ENCODE measurements around the gene AKAP13. TPM values are rescaled to one million over a fixed set of nuclear protein-coding genes. Genes with fewer than 3 reads are reported as not detected.
A peak's percentile ranks its signal among the peaks of the same experiment; 100 is the strongest.

AKAP13 gene
- polyA plus RNA-seq, 2 donors: 27.6 to 35.7 TPM

- Histone ChIP-seq H3K9me3 (ENCODE audit: control insufficient read depth in 2 of 2, insufficient read depth in 1 of 2, low read depth in 1 of 2, low read length in 1 of 2) (no peaks in the 10 kb centered on the region), H3K4me3 (ENCODE audit: low read depth in 1 of 2, low read length in 2 of 2) (no peak overlapping the region), H3K27me3 (ENCODE audit: control insufficient read depth in 1 of 2, insufficient read depth in 2 of 2, low read length in 2 of 2) (no peaks in the 10 kb centered on the region), H3K36me3 (ENCODE audit: control insufficient read depth in 2 of 2, insufficient read depth in 2 of 2, low read length in 1 of 2) (peaks cover 0 to 30% of the 10 kb centered on the region in 2 donors), H3K27ac (ENCODE audit: low read depth in 2 of 2, low read length in 1 of 2) (no peak overlapping the region), H3K4me1 (ENCODE audit: control insufficient read depth in 2 of 2, insufficient read depth in 2 of 2, low read length in 1 of 2) (peaks cover 2 to 15% of the 10 kb centered on the region in 2 donors)
- WGBS, 2 donors: 55 to 59% methylated on average over 3 of the region's 3 CpGs
These were observed 384.4 kb downstream of the AKAP13 start for GRCh38 chr15:85764649-85765277.

- H3K36me3 ChIP-seq (ENCODE audit: control insufficient read depth in 2 of 2, insufficient read depth in 2 of 2, low read length in 1 of 2): peaks cover 0 to 25% of the 10 kb centered on the region in 2 donors
- H3K9me3 ChIP-seq (ENCODE audit: control insufficient read depth in 2 of 2, insufficient read depth in 1 of 2, low read depth in 1 of 2, low read length in 1 of 2): no peaks in the 10 kb centered on the region
- H3K27ac ChIP-seq (ENCODE audit: low read depth in 2 of 2, low read length in 1 of 2): no peak overlapping the region
- no peaks in the 10 kb centered on the region for H3K27me3 ChIP-seq (ENCODE audit: control insufficient read depth in 1 of 2, insufficient read depth in 2 of 2, low read length in 2 of 2)
- H3K4me3 ChIP-seq (ENCODE audit: low read depth in 1 of 2, low read length in 2 of 2): no peak overlapping the region
- peaks cover 2 to 21% of the 10 kb centered on the region in 2 donors for H3K4me1 ChIP-seq (ENCODE audit: control insufficient read depth in 2 of 2, insufficient read depth in 2 of 2, low read length in 1 of 2)
- WGBS, 2 donors: 87 to 88% methylated on average over 24 of the region's 24 CpGs
These were observed 385.8 kb downstream of the AKAP13 start for GRCh38 chr15:85766001-85766831.

- H3K4me1 ChIP-seq (ENCODE audit: control insufficient read depth in 2 of 2, insufficient read depth in 2 of 2, low read length in 1 of 2): peaks cover 4 to 31% of the 10 kb centered on the region in 2 donors
These were observed 387.6 kb downstream of the AKAP13 start for GRCh38 chr15:85767785-85768529.

GRCh38 chr15:85768595-85769168 lies 388.3 kb downstream of the AKAP13 start:
- Histone ChIP-seq H3K9me3 (ENCODE audit: control insufficient read depth in 2 of 2, insufficient read depth in 1 of 2, low read depth in 1 of 2, low read length in 1 of 2) (no peaks in the 10 kb centered on the region), H3K4me3 (ENCODE audit: low read depth in 1 of 2, low read length in 2 of 2) (no peak overlapping the region), H3K4me1 (ENCODE audit: control insufficient read depth in 2 of 2, insufficient read depth in 2 of 2, low read length in 1 of 2) (peaks cover 10 to 35% of the 10 kb centered on the region in 2 donors), H3K27ac (ENCODE audit: low read depth in 2 of 2, low read length in 1 of 2) (no peak overlapping the region), H3K27me3 (ENCODE audit: control insufficient read depth in 1 of 2, insufficient read depth in 2 of 2, low read length in 2 of 2) (no peaks in the 10 kb centered on the region), H3K36me3 (ENCODE audit: control insufficient read depth in 2 of 2, insufficient read depth in 2 of 2, low read length in 1 of 2) (peaks cover 0 to 18% of the 10 kb centered on the region in 2 donors)
- 96 to 99% methylated on average over 32 of the region's 32 CpGs for WGBS, 2 donors

More at GRCh38 chr15:85767785-85768529, 387.6 kb downstream of the AKAP13 start:
- 96 to 97% methylated on average over 26 of the region's 26 CpGs for WGBS, 2 donors
- peaks cover 0 to 21% of the 10 kb centered on the region in 2 donors for H3K36me3 ChIP-seq (ENCODE audit: control insufficient read depth in 2 of 2, insufficient read depth in 2 of 2, low read length in 1 of 2)
- no peak overlapping the region for H3K4me3 ChIP-seq (ENCODE audit: low read depth in 1 of 2, low read length in 2 of 2)
- no peaks in the 10 kb centered on the region for H3K9me3 ChIP-seq (ENCODE audit: control insufficient read depth in 2 of 2, insufficient read depth in 1 of 2, low read depth in 1 of 2, low read length in 1 of 2)
- no peaks in the 10 kb centered on the region for H3K27me3 ChIP-seq (ENCODE audit: control insufficient read depth in 1 of 2, insufficient read depth in 2 of 2, low read length in 2 of 2)
- no peak overlapping the region for H3K27ac ChIP-seq (ENCODE audit: low read depth in 2 of 2, low read length in 1 of 2)

GRCh38 chr15:85769182-85769900 lies 388.9 kb downstream of the AKAP13 start:
- Histone ChIP-seq H3K4me3 (ENCODE audit: low read depth in 1 of 2, low read length in 2 of 2) (no peak overlapping the region), H3K9me3 (ENCODE audit: control insufficient read depth in 2 of 2, insufficient read depth in 1 of 2, low read depth in 1 of 2, low read length in 1 of 2) (no peaks in the 10 kb centered on the region), H3K36me3 (ENCODE audit: control insufficient read depth in 2 of 2, insufficient read depth in 2 of 2, low read length in 1 of 2) (peaks cover 0 to 13% of the 10 kb centered on the region in 2 donors), H3K27ac (ENCODE audit: low read depth in 2 of 2, low read length in 1 of 2) (no peak overlapping the region), H3K27me3 (ENCODE audit: control insufficient read depth in 1 of 2, insufficient read depth in 2 of 2, low read length in 2 of 2) (no peaks in the 10 kb centered on the region), H3K4me1 (ENCODE audit: control insufficient read depth in 2 of 2, insufficient read depth in 2 of 2, low read length in 1 of 2) (peaks cover 8 to 32% of the 10 kb centered on the region in 2 donors)
- WGBS, 2 donors: 98% methylated on average over 40 to 42 of the region's 42 CpGs

GRCh38 chr15:85770096-85771041 lies 390.0 kb downstream of the AKAP13 start:
- 80 to 82% methylated on average over 21 of the region's 21 CpGs for WGBS, 2 donors
- Histone ChIP-seq H3K27ac (ENCODE audit: low read depth in 2 of 2, low read length in 1 of 2) (peak overlapping the region; percentile 32 to 73), H3K27me3 (ENCODE audit: control insufficient read depth in 1 of 2, insufficient read depth in 2 of 2, low read length in 2 of 2) (no peaks in the 10 kb centered on the region), H3K4me3 (ENCODE audit: low read depth in 1 of 2, low read length in 2 of 2) (no peak overlapping the region), H3K36me3 (ENCODE audit: control insufficient read depth in 2 of 2, insufficient read depth in 2 of 2, low read length in 1 of 2) (peaks cover 0 to 13% of the 10 kb centered on the region in 2 donors), H3K9me3 (ENCODE audit: control insufficient read depth in 2 of 2, insufficient read depth in 1 of 2, low read depth in 1 of 2, low read length in 1 of 2) (no peaks in the 10 kb centered on the region), H3K4me1 (ENCODE audit: control insufficient read depth in 2 of 2, insufficient read depth in 2 of 2, low read length in 1 of 2) (peaks cover 11 to 30% of the 10 kb centered on the region in 2 donors)

GRCh38 chr15:85771271-85771670 lies 390.9 kb downstream of the AKAP13 start:
- peaks cover 0 to 13% of the 10 kb centered on the region in 2 donors for H3K36me3 ChIP-seq (ENCODE audit: control insufficient read depth in 2 of 2, insufficient read depth in 2 of 2, low read length in 1 of 2)
- H3K4me1 ChIP-seq (ENCODE audit: control insufficient read depth in 2 of 2, insufficient read depth in 2 of 2, low read length in 1 of 2): peaks cover 12 to 30% of the 10 kb centered on the region in 2 donors
- peak overlapping the region; percentile 46 to 52 for H3K27ac ChIP-seq (ENCODE audit: low read depth in 2 of 2, low read length in 1 of 2)
- no peak overlapping the region for H3K4me3 ChIP-seq (ENCODE audit: low read depth in 1 of 2, low read length in 2 of 2)
- no peaks in the 10 kb centered on the region for H3K9me3 ChIP-seq (ENCODE audit: control insufficient read depth in 2 of 2, insufficient read depth in 1 of 2, low read depth in 1 of 2, low read length in 1 of 2)
- 77 to 79% methylated on average over 5 of the region's 5 CpGs for WGBS, 2 donors
- H3K27me3 ChIP-seq (ENCODE audit: control insufficient read depth in 1 of 2, insufficient read depth in 2 of 2, low read length in 2 of 2): no peaks in the 10 kb centered on the region

- Histone ChIP-seq H3K4me3 (ENCODE audit: low read depth in 1 of 2, low read length in 2 of 2) (no peak overlapping the region), H3K36me3 (ENCODE audit: control insufficient read depth in 2 of 2, insufficient read depth in 2 of 2, low read length in 1 of 2) (peaks cover 0 to 13% of the 10 kb centered on the region in 2 donors), H3K27ac (ENCODE audit: low read depth in 2 of 2, low read length in 1 of 2) (peak overlapping the region; percentile 52 to 58), H3K4me1 (ENCODE audit: control insufficient read depth in 2 of 2, insufficient read depth in 2 of 2, low read length in 1 of 2) (peaks cover 12 to 30% of the 10 kb centered on the region in 2 donors), H3K27me3 (ENCODE audit: control insufficient read depth in 1 of 2, insufficient read depth in 2 of 2, low read length in 2 of 2) (no peaks in the 10 kb centered on the region), H3K9me3 (ENCODE audit: control insufficient read depth in 2 of 2, insufficient read depth in 1 of 2, low read depth in 1 of 2, low read length in 1 of 2) (no peaks in the 10 kb centered on the region)
- 62 to 70% methylated on average over 13 of the region's 13 CpGs for WGBS, 2 donors
These were observed 391.5 kb downstream of the AKAP13 start for GRCh38 chr15:85771781-85772445.

Data from esophagus (tissue), 2 donors.